Measurements from ENCODE around the gene MAP2K3.

The MAP2K3 gene

GRCh38 chr17:21252796-21253645 lies 31.5 kb upstream of the MAP2K3 start, which contains the start of gene NATD1:
NATD1 (minus strand) TSS chr17:21253410; CDS start chr17:21253264, 146 bp downstream.
- DNase-seq: peak; percentile 82

GRCh38 chr17:21253646-21254441 lies 30.7 kb upstream of the MAP2K3 start:
- DNase-seq: no peak

- no peak for DNase-seq
Observed at GRCh38 chr17:21258593-21258992, 25.9 kb upstream of the MAP2K3 start.

GRCh38 chr17:21262259-21262993 lies 22.1 kb upstream of the MAP2K3 start:
- DNase-seq: no peak

GRCh38 chr17:21263376-21263775 lies 21.1 kb upstream of the MAP2K3 start:
- DNase-seq: peak; percentile 58

GRCh38 chr17:21268596-21269188 lies 15.8 kb upstream of the MAP2K3 start:
- DNase-seq: no peak

- peak; percentile 55 for DNase-seq
Observed at GRCh38 chr17:21269394-21269793, 15.1 kb upstream of the MAP2K3 start.

- DNase-seq: no peak
Observed at GRCh38 chr17:21271454-21272183, 12.9 kb upstream of the MAP2K3 start.

- DNase-seq: no peak
Observed at GRCh38 chr17:21272250-21272649, 12.3 kb upstream of the MAP2K3 start.

GRCh38 chr17:21272881-21273792 lies 11.4 kb upstream of the MAP2K3 start:
- no peak for DNase-seq

- DNase-seq: peak; percentile 62
Observed at GRCh38 chr17:21275047-21275578, 9.4 kb upstream of the MAP2K3 start.

GRCh38 chr17:21275579-21276263 lies 8.8 kb upstream of the MAP2K3 start:
- peak; percentile 81 for DNase-seq

GRCh38 chr17:21276264-21276588 lies 8.3 kb upstream of the MAP2K3 start:
- no peak for DNase-seq

GRCh38 chr17:21277332-21277731 lies 7.2 kb upstream of the MAP2K3 start:
- DNase-seq: no peak

- DNase-seq: no peak
Observed at GRCh38 chr17:21278450-21279197, 5.9 kb upstream of the MAP2K3 start.

GRCh38 chr17:21279198-21279535 lies 5.3 kb upstream of the MAP2K3 start:
- no peak for DNase-seq

- DNase-seq: no peak
Observed at GRCh38 chr17:21279582-21279981, 4.9 kb upstream of the MAP2K3 start.

GRCh38 chr17:21280081-21280518 lies 4.4 kb upstream of the MAP2K3 start:
- DNase-seq: peak; percentile 74

- peak; percentile 99 for DNase-seq
Observed at GRCh38 chr17:21282231-21282630, 2.3 kb upstream of the MAP2K3 start.

All from fibroblast of skin of right biceps (primary cell).